Duodenal mucosa (tissue), 2 donors: Measurements from ENCODE around the gene DYNLT2.

Experiments used
- H3K27ac ChIP-seq: one replicate; pipeline ENCODE4 v1.7.0; 2013; ENCODE audit warnings: low read depth, low read length
- H3K27me3 ChIP-seq, 2 donors: one replicate each; pipeline ENCODE4 v1.7.0; 2013; ENCODE audit warnings: low read length in 2 of 2, control low read depth in 1 of 2; ENCODE audit not compliant: insufficient read depth in 2 of 2, control insufficient read depth in 1 of 2
- H3K36me3 ChIP-seq, 2 donors: one replicate each; pipeline ENCODE4 v1.7.0; 2013; ENCODE audit warnings: low read length in 2 of 2, control low read depth in 1 of 2; ENCODE audit not compliant: insufficient read depth in 2 of 2, control insufficient read depth in 1 of 2
- H3K4me1 ChIP-seq, 2 donors: one replicate each; pipeline ENCODE4 v1.7.0; 2013; ENCODE audit warnings: low read length in 2 of 2, control low read depth in 1 of 2; ENCODE audit not compliant: insufficient read depth in 2 of 2, control insufficient read depth in 1 of 2
- H3K4me3 ChIP-seq, 2 donors: one replicate each; pipeline ENCODE4 v1.7.0; 2013; ENCODE audit warnings: low read length in 2 of 2, low read depth in 1 of 2
- H3K9ac ChIP-seq, 2 donors: one replicate each; pipeline ENCODE4 v1.7.0; 2013; ENCODE audit warnings: low read length in 2 of 2, low read depth in 1 of 2
- H3K9me3 ChIP-seq, 2 donors: one replicate each; pipeline ENCODE4 v1.7.0; 2013; ENCODE audit warnings: low read length in 2 of 2, control low read depth in 1 of 2; ENCODE audit not compliant: control insufficient read depth in 1 of 2

Gene DYNLT2, protein sequence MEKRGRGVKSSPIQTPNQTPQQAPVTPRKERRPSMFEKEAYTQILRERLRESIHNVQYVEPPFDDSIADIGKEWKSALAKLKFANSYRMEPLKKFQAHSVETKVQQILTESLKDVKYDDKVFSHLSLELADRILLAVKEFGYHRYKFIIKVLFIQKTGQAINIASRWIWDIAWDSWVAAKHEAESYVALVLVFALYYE

DNA sequence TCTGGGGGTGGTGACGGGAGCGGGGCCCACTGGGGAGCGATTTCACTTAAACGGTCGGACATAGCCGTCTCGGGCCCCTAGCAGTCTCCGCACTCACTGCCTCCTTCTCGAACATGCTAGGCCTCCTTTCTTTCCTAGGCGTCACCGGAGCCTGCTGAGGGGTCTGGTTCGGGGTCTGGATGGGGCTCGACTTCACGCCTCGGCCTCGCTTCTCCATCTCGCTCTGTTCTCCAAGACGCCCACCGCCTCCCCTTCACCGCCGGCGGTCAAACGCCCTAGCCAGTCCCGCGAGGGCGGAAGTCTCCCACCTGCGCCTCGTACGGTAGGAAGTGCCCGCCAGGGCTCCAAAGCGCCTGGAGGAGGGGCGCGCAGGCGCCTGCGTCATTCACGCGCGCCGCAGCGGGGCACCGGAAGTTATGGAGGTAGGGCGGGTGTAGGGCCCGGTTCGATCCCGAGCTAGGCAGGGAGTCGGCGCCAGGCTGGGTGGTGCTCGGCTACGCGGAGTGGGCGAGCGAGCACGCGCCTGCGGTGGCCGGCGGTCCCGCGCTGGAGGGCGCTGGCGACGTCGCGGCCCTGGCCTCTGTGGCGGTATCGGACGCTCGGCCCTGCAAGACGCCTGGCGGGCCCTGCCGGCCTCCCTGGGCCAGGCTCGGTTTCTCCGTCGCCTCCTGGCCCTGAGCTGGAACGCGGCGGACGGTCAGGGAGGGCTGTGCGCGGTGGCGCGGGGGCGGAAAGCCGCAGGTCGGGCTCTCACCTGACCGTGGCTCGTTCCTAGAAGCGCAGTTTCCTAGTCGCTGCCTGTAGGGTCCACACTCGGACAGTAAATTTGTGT is at the start of gene DYNLT2, which contains the start of gene ERMARD:
Gene DYNLT2, minus strand, starts transcription at position 331 of the 832 bp plus-strand sequence. Its CDS starts 114 bp downstream, at position 217.
Gene ERMARD, plus strand, starts transcription at position 381 of the 832 bp plus-strand sequence. Its CDS starts 36 bp downstream, at position 417.
- Histone ChIP-seq H3K9ac (peak within 1 kb of the TSS; percentile 94 to 96), H3K9me3 (no peaks in the 10 kb centered on the region)

DNA sequence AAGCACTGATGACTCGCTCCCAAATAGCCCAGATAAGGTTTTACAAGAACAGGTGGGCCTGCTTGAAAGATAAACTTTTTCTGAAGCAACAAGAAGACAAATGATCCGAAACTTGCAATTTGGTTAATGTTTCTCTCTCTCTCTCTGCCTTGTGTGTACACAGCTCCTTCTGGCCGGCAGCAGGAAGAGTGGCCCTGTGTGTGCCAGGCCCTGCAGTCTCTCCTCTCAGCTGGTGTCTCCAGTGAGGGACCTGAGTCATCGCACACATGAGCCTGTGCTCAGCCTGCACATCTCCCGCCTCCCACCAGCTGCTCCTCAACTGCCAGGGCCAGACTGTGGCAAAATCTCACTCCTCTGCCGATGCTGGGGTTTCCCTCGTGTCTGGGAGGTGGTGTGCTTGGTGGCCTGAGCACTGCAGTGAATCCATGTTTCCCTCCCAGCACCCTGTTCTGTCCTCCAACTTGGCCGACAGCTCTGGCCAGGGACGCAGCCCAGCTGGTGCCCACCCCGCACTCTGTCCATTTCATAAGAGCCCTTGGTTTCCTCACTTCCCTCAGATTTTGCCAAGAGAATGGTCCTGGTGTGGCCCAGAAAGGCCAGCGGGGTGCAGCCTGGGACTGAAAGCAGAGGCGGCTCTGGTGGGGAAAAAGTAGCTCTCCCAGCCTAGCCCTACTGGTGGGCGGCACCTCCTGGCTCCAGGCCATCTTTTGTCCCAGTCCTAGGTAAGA is 49.5 kb upstream of the DYNLT2 start:
- Histone ChIP-seq H3K9ac (no peak overlapping the region), H3K9me3 (no peaks in the 10 kb centered on the region)

More for the DNA sequence above, at the start of gene DYNLT2, which contains the start of gene ERMARD:
- Histone ChIP-seq H3K27ac (peak within 1 kb of the TSS; percentile 96), H3K4me3 (peak within 1 kb of the TSS; percentile 84 to 90), H3K27me3 (no peaks in the 10 kb centered on the region), H3K36me3 (peaks cover 0 to under 1% of the 10 kb centered on the region in 2 donors), H3K4me1 (peaks cover 23 to 24% of the 10 kb centered on the region in 2 donors)

DNA sequence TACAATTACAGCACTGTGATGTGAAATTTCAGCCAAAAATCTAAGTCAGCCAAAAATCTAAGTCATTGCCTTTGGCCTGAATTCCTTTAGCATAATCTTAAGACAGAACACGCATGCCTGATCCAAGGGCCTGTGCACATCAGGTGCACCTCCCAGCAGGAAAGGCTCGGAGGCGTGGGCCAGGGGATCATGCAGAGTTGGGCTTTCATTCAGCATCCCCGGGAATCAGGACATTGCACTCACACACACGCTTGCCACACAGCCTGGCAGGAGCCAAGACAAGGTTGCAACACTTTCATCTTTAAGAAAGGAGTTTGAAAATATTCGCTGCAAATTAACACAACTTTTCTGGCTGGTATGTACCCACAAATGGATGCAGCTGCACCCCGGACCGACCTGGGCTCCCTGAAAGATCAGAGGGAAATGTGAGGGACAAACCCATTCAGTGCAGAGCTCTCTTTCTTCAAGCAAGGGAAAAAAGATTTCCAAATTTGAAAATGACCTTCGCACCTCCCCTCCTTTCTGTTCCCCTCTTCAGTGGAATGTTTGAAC is 48.8 kb upstream of the DYNLT2 start:
- no peak overlapping the region for H3K27ac ChIP-seq
- no peak overlapping the region for H3K4me3 ChIP-seq
- no peaks in the 10 kb centered on the region for H3K27me3 ChIP-seq
- no peak overlapping the region for H3K9ac ChIP-seq
- H3K9me3 ChIP-seq: no peaks in the 10 kb centered on the region
- no peaks in the 10 kb centered on the region for H3K36me3 ChIP-seq
- peaks cover 13 to 17% of the 10 kb centered on the region in 2 donors for H3K4me1 ChIP-seq

More for the DNA sequence above, 49.5 kb upstream of the DYNLT2 start:
- Histone ChIP-seq H3K4me3 (no peak overlapping the region), H3K27ac (no peak overlapping the region), H3K36me3 (no peaks in the 10 kb centered on the region), H3K27me3 (no peaks in the 10 kb centered on the region), H3K4me1 (peaks cover 13 to 17% of the 10 kb centered on the region in 2 donors)

DNA sequence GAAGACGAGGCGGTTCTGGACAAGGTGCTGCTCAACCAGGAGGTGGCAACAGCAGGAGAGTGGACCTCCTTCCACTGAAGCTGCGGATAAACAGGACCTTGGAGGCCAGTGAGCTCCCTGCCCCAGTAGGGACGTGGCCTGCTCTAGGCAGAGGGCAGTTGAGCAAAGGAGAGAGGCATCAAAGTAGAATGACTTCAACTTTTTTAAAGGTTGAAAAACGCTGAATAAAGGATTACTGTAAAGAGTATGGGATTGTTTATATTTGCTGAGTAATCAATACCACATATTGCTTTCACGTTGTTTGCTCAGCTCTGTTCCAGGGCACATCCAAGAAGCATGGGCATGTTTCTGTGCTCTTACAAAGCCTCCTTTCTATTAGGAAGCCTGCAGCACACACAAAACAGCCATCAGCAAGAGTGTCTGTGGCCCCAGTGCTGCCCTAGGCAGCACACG is 48.1 kb upstream of the DYNLT2 start:
- Histone ChIP-seq H3K4me3 (no peak overlapping the region), H3K9ac (no peak overlapping the region), H3K27ac (no peak overlapping the region), H3K36me3 (no peaks in the 10 kb centered on the region), H3K9me3 (no peaks in the 10 kb centered on the region), H3K4me1 (peaks cover 19 to 20% of the 10 kb centered on the region in 2 donors), H3K27me3 (no peaks in the 10 kb centered on the region)

DNA sequence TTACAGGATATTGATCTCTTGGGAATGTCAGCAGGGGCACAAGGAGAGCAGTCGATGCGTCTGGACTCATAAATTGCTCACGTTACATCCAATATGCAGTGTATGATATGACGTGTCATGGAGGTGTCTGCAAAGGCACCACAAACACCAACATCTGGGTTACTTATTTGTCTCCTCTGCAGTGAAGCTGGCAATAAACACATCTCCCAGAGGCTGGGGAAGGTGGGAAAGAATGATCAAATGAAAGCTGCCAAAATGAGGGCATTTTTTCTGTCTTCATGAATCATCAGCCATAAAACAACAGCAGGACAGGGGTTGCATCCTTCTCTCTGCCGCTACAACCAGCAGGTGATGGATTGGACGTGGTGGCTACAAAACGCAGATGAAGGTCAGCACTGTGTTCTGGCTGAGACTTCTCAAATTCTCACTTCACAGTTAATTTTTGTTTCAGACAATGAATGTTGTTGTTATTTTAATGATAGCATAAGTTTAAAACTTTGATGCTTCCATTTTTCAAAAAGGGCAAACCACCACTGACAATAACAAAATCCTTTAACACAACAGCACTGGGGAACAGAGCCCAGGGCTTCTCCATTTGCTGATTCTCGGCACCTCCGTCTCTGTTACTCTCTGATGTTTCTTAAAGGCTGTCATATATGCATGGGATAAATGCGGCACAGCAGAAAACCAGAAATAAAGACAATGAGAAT is 47.5 kb upstream of the DYNLT2 start:
- Histone ChIP-seq H3K4me3 (no peak overlapping the region), H3K27ac (no peak overlapping the region), H3K4me1 (peaks cover 19 to 26% of the 10 kb centered on the region in 2 donors), H3K27me3 (no peaks in the 10 kb centered on the region), H3K9ac (no peak overlapping the region), H3K9me3 (no peaks in the 10 kb centered on the region), H3K36me3 (no peaks in the 10 kb centered on the region)

DNA sequence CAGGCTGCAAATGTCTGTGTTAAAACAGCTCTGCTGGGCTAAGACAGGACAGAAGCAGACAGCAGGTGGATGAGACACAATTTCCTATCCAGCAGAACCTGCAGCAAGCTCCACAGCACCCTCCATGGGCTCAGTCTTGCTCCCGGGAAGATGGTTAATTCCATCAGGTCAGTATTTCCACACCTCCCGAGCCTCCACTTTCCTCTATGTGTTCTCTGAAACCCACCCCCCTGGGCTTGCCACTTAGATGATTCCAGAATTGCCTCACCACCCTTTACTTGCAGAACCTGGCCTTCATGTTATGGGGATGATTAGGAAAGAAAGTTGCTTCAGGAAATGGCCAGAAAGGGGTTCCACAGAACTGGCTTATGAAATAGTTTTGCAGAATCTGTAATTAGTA is 43.8 kb upstream of the DYNLT2 start:
- Histone ChIP-seq H3K27ac (no peak overlapping the region), H3K9ac (no peak overlapping the region), H3K4me1 (peaks cover 23 to 27% of the 10 kb centered on the region in 2 donors), H3K4me3 (no peak overlapping the region), H3K9me3 (no peaks in the 10 kb centered on the region), H3K36me3 (no peaks in the 10 kb centered on the region), H3K27me3 (no peaks in the 10 kb centered on the region)

DNA sequence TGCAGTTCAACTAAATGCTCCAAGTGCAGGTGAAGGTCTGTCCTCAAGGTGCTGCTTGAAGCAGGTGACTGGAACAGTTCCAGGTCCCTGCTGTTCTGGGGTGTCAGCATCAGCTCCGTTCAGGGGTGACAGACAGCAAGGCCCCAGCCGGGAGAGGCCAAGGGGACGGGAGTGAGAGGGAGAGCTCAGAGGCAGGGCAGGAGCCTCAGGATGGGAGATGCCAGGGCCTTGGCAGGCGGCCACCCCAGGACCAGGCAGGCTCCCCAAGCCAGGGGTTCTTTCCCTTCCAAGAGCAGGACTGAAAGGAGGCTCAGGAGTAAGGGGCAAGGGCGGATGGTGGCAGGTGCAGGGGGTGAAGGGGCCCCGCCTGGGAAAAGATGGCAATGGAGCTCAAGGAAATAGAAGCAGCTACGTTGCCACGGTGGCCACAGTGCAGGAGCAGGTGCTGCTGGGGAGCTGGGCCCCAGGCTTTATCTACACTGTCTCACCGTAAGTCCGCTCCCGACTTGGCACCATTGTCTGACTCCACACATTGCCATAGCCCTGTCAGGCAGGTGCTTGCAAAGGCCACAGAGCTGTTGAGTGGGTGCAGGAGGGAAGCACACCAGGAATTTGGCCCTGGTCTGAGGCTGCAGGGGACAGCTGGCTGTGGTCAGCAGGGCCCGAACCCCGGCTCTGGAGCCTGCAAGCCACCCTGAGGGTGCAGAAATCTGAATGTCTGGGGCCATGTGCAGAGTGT is 43.1 kb upstream of the DYNLT2 start:
- Histone ChIP-seq H3K4me3 (no peak overlapping the region), H3K27ac (no peak overlapping the region), H3K9ac (no peak overlapping the region), H3K9me3 (no peaks in the 10 kb centered on the region), H3K4me1 (peaks cover 28 to 29% of the 10 kb centered on the region in 2 donors), H3K27me3 (no peaks in the 10 kb centered on the region), H3K36me3 (no peaks in the 10 kb centered on the region)

DNA sequence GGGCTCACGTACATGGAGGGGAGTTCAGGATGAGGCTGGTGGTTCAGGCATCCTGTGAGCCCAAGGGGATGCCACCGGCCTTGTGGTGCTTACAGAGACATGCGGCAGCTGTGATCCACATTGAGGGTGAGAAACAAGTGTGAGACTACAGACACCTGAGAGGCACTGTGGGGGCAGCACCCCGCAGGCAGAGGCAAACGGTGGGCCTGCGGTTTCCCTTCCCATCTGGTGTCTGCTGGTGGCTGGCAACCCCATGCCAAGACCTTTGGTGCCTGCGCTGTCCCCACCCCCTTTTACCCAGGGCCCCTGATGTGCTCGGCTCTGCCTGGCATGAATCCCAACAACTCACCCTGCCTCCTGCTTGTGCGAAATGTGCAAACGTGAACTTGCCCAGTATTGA is 42.0 kb upstream of the DYNLT2 start:
- Histone ChIP-seq H3K4me1 (peaks cover 34% of the 10 kb centered on the region in 2 donors), H3K27ac (no peak overlapping the region), H3K4me3 (no peak overlapping the region), H3K9ac (no peak overlapping the region), H3K9me3 (no peaks in the 10 kb centered on the region), H3K36me3 (no peaks in the 10 kb centered on the region), H3K27me3 (no peaks in the 10 kb centered on the region)
